SIG-M5 treated with dmso at 0.1 percent for 504 hours (cell line): ENCODE measurements around the gene TOB2.

Source experiments
- DNase-seq: peaks from one replicate; lab custom pipeline; 2025; ENCODE audit not compliant: unreplicated experiment; lab: John Stamatoyannopoulos, UW

The TOB2 gene, protein sequence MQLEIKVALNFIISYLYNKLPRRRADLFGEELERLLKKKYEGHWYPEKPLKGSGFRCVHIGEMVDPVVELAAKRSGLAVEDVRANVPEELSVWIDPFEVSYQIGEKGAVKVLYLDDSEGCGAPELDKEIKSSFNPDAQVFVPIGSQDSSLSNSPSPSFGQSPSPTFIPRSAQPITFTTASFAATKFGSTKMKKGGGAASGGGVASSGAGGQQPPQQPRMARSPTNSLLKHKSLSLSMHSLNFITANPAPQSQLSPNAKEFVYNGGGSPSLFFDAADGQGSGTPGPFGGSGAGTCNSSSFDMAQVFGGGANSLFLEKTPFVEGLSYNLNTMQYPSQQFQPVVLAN

GRCh38 chr22:41446639-41447434 is at the start of gene TOB2:
TOB2 (minus strand) TSS chr22:41446801; CDS start chr22:41437345, 9,456 bp downstream.
- peak; percentile 90 for DNase-seq

- DNase-seq: no peak
Observed at GRCh38 chr22:41491374-41492100, 44.9 kb upstream of the TOB2 start.

DNA sequence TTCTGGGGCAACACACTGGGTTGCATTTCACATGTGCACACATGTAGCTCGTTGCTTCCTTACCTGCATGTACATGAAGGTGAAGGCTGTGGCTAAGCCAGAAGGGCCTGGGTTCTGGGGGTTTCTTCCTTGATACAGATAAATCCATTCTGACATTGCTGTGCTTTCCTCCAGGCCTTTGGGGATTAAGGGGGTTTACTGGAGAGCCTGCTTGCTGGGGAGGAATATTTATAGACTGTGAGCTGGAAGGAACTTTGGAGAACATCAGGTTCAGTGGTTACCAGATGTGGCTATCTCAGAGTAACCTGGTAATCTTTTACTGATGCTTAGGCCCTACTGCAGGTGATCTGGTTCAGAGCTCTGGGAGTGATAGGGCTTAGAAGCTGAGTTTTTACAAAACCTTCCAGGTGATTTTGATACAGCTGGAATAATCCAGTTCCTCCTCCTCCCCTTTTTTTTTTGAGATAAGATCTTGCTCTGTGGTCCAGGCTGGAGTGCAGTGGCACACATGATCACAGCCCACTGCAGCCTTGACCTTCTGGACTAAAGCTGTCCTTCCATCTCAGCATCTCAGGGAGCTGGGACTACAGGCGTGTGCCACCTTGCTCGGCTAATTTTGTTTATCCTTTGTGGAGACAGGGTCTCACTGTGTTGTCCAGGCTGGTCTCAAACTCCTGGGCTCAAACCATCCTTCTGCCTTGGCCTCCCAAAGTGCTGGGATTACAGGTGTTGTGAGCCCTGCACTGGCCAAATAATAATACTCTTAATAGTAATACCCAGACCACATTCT is 42.2 kb upstream of the TOB2 start:
- no peak for DNase-seq

- no peak for DNase-seq
Observed at GRCh38 chr22:41488076-41488475, 41.5 kb upstream of the TOB2 start.

DNA sequence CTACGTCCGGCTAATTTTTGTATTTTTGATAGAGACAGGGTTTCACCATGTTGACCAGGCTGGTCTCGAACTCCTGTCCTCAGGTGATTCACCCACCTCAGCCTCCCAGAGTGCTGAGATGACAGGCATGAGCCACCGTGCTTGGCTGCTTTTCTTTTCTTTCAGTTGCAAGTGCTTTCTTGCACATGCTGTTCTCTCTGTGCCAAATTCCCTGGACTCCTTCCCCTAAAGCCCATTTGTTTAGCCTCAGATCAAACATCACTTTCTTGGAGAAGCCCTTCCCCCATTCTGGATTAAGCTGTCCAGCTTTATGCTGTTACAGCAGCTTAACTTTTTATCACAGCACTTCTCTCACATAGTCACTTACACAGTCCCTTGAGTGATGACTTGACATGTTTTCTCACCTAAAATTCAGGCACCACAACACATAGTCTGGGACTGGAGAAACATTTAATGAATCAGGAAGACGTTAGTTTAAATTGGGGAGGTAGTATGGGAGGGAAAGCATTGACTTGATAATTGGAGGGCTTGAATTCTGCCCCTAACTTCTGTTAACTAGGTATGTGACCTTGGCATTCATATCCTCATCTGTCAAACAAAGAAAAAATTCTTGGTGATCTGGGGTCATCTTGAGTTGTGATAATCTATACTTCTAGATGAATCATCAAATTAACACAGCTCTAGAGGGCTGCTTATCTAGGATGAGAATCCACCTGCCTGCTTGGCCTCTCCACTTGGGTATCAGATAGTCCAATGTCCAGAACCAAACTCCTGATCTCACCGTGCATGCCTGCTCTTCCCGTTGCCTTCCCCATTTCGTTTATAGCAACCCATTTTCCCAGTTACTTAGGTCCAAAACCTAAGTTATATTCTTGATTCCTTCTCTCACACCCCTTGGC is 40.7 kb upstream of the TOB2 start:
- DNase-seq: no peak

GRCh38 chr22:41485033-41485432 is 38.4 kb upstream of the TOB2 start:
- DNase-seq: no peak

DNA sequence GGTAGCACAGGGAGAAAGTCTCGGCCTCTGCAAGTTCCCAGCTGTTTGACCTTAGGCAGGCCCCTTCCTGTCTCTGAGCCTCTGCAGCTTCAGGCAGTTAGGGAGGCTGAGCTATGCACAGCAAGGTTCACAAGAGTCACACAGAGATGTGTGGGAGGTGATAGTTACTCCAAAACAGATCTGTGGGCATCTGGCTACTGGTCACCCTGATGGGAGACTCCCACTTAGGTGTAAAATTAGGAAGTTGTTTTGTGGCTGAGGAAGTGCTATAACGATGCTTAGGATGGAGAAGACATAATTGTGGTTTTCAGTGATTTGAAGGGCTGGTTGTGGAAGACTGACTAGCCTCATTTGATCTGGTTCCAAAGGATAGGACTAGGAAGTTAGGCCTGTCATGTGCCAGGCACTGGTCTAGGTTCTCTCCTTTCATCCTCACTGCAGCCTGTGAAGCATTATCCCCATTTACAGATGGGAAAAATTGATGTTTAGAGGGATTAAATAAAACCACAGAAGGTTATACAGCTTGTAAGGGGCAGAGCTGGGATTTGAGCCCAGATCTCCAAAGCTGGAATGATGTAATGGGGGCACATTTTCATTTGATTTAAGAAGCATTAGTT is 35.8 kb upstream of the TOB2 start:
- DNase-seq: no peak

DNA sequence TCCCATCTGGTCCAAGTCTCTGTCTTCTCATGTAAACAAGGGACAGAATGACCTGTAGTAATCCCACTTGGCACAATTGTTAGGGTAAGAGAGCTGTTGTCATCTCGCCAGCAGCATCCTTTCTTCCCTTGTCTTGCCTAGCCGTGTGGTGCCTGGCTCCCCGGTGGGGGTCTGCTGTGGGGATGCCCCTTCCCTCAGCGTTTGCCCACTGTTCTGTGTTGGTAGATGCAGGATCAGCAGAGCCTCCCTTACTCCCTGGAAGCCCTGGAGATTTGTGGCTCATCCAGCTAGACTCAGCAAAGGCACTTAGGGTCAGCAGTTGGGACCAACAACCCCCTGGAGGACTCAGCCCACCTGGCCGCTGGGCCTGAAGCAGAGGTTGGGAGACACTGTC is 35.3 kb upstream of the TOB2 start:
- DNase-seq: no peak

- no peak for DNase-seq
Observed at GRCh38 chr22:41481131-41481830, 34.7 kb upstream of the TOB2 start.

DNA sequence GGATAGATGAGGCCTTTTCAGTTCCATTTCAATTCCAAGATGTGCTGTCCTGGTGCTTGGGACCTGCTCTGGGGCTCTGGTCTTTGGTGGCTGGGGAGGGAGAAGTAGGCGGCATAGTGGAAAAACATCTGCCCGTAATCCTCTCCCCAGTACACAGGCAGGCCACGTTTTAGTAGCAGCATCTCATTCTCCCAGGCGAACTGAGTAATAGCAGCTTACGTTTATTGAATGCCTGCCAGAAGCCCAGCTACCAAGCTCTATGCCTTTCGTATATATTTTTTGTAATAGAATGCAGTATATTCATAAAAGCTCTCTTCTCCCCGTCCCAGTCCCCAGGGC is 33.8 kb upstream of the TOB2 start:
- DNase-seq: no peak

DNA sequence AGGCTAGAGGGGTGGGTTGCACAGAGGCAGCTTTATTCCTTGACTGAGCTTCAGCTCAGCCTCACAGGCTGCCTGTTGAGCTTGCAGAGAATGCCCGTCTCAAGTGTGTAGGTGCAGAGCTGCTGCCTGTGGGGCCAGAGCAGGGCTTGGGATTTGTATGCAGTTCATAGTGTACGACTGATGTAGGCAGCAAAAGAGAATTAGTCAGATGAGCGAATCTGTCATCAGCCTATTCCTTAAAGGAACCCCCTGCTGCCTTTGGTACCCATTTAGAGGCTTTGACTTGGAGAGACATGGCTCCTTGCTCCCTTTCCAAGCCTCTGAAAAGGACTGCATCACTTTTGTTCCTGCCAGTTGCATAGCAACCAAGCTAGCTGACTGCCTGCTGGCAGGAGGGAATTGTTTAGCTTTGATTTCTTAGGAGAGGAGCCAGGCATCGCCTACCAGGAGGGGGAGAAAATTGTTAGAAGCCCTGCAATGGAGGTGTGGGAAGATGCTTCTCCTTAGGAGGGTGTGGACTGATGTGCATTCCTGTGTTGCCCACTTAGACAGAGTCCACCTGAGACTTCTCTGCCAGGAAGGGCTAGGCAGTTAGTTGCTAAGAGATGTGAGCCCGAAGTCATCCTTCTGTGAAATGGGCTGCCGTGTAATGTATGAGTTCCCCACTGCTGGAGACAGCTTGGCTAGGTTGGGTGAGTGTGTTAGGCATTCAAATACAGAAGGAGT is 33.2 kb upstream of the TOB2 start:
- no peak for DNase-seq

- peak; percentile 79 for DNase-seq
Observed at GRCh38 chr22:41478891-41479521, 32.4 kb upstream of the TOB2 start.

GRCh38 chr22:41478473-41478872 is 31.9 kb upstream of the TOB2 start:
- DNase-seq: no peak

GRCh38 chr22:41474872-41475451 is 28.4 kb upstream of the TOB2 start:
- DNase-seq: no peak

DNA sequence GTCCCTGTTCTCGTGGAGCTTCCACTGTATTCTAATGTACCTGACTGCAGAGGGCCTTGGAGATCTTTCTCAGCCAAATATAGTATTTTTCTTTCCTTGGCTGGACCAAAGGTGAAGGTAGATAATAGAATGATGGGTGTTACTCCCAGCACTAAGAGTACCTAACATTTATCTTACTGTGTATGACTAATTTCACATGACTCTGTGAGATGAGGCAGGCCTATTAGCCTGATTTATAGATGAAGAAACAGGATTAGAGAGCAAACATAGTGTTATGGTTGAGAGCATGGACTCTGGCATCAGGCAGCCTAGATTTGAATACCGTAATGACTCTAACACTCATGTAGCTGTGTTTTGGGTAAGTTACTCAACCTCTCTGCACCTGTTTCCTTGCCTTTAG is 25.0 kb upstream of the TOB2 start:
- no peak for DNase-seq

DNA sequence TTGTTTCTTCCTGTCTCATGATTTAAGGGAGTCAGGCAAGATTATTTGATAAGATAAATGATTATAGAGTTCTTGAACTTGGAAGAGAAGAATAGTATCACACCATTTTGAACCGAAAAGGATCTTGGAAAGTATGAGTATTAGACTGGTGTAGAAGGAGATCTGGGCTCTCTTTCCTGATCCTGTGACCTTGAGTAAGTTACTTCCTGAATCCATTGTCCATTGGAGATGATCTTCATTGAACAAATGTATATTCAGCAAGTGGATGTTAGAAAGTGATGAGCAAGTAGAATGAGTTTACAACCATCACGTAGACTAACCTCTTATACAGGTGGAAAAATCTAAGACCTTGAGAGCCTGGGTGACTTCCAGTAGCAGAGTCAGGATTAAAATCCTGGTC is 24.3 kb upstream of the TOB2 start:
- no peak for DNase-seq

DNA sequence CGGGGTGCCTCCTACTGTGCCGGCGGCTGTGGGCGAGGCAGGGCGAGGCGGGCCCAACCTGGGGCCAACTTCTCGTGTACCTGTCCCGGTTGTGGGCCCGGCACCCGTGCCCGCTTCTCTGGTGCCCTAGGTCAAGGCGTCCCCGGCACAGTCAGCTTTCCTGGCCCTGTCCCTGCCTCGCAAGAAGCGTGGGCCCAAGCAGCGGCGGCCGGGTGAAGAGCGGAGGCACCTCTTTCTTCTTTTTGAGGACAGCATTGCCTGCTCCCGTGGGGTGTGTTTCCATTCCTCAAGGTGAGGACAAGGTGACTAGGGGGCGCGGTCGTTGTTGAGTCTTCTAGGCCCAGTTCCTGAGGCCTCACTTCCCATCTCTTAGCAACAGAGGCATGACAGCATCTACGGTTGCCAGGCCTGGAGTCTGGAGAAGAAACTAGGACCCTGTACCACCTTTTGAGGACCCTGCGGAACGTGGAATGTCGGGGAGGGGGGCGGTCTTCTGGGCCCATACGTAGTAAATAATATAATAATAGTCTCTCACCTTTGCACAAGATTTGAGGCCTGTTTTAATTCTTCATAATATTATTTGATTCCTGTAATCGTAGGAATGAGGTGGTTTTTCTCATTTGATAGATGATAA is 22.7 kb upstream of the TOB2 start:
- DNase-seq: peak; percentile 67
